Duodenal mucosa (tissue), 2 donors: ENCODE data around the gene GLT1D1.

Experiments used
- H3K27ac ChIP-seq: one replicate; pipeline ENCODE4 v1.7.0; 2013; ENCODE audit warnings: low read depth, low read length
- H3K27me3 ChIP-seq, 2 donors: one replicate each; pipeline ENCODE4 v1.7.0; 2013; ENCODE audit warnings: low read length in 2 of 2, control low read depth in 1 of 2; ENCODE audit not compliant: insufficient read depth in 2 of 2, control insufficient read depth in 1 of 2
- H3K36me3 ChIP-seq, 2 donors: one replicate each; pipeline ENCODE4 v1.7.0; 2013; ENCODE audit warnings: low read length in 2 of 2, control low read depth in 1 of 2; ENCODE audit not compliant: insufficient read depth in 2 of 2, control insufficient read depth in 1 of 2
- H3K4me1 ChIP-seq, 2 donors: one replicate each; pipeline ENCODE4 v1.7.0; 2013; ENCODE audit warnings: low read length in 2 of 2, control low read depth in 1 of 2; ENCODE audit not compliant: insufficient read depth in 2 of 2, control insufficient read depth in 1 of 2
- H3K4me3 ChIP-seq, 2 donors: one replicate each; pipeline ENCODE4 v1.7.0; 2013; ENCODE audit warnings: low read length in 2 of 2, low read depth in 1 of 2
- H3K9ac ChIP-seq, 2 donors: one replicate each; pipeline ENCODE4 v1.7.0; 2013; ENCODE audit warnings: low read length in 2 of 2, low read depth in 1 of 2
- H3K9me3 ChIP-seq, 2 donors: one replicate each; pipeline ENCODE4 v1.7.0; 2013; ENCODE audit warnings: low read length in 2 of 2, control low read depth in 1 of 2; ENCODE audit not compliant: control insufficient read depth in 1 of 2

The GLT1D1 gene

GRCh38 chr12:129009833-129010622, 156.8 kb downstream of the GLT1D1 start:
- H3K9me3 ChIP-seq: no peaks in the 10 kb centered on the region
- H3K27me3 ChIP-seq: no peaks in the 10 kb centered on the region
- H3K4me3 ChIP-seq: peak overlapping the region in 1 of 2 donors; percentile 22
- H3K4me1 ChIP-seq: peaks cover 0 to 16% of the 10 kb centered on the region in 2 donors
- no peaks in the 10 kb centered on the region for H3K36me3 ChIP-seq
- H3K9ac ChIP-seq: no peak overlapping the region
- no peak overlapping the region for H3K27ac ChIP-seq

- Histone ChIP-seq H3K36me3 (no peaks in the 10 kb centered on the region), H3K4me1 (no peaks in the 10 kb centered on the region), H3K27ac (no peak overlapping the region), H3K4me3 (no peak overlapping the region), H3K27me3 (no peaks in the 10 kb centered on the region), H3K9me3 (peaks cover 4 to 6% of the 10 kb centered on the region in 2 donors), H3K9ac (no peak overlapping the region)
These were observed 162.9 kb downstream of the GLT1D1 start for GRCh38 chr12:129016159-129016558.

DNA sequence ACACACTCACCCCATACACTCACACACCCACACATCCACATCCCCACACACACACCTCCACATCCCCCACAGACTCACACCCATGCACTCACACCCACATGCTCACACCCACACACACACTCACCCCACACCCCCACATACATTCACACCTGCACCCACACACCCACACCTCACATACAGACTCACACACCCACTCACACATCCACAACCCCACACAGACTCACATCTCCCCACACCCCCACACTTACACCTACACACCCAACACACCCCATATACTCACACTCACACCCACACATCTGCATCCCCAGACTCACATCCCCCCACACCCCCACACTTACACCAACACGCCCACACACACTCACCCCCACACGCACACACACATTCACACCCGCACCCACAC, 171.8 kb downstream of the GLT1D1 start:
- H3K4me3 ChIP-seq: no peak overlapping the region
- H3K27me3 ChIP-seq: no peaks in the 10 kb centered on the region
- no peaks in the 10 kb centered on the region for H3K36me3 ChIP-seq
- H3K9me3 ChIP-seq: peaks cover 4 to 6% of the 10 kb centered on the region in 2 donors
- no peaks in the 10 kb centered on the region for H3K4me1 ChIP-seq
- no peak overlapping the region for H3K27ac ChIP-seq
- H3K9ac ChIP-seq: no peak overlapping the region

GRCh38 chr12:129028844-129029243, 175.6 kb downstream of the GLT1D1 start:
- Histone ChIP-seq H3K27me3 (no peaks in the 10 kb centered on the region), H3K4me1 (no peaks in the 10 kb centered on the region), H3K9me3 (no peaks in the 10 kb centered on the region), H3K36me3 (no peaks in the 10 kb centered on the region), H3K9ac (no peak overlapping the region), H3K27ac (no peak overlapping the region), H3K4me3 (no peak overlapping the region)
